Right lobe of liver (tissue), 6 donors: ENCODE measurements around the gene DGKZ. TPM values are rescaled to one million over a fixed set of nuclear protein-coding genes. Genes with fewer than 3 reads are reported as not detected.

Experiments used
- ATAC-seq, 4 donors: fragments of 200-7000 bp; cut with Tn5 transposase; one replicate each; pipeline ENCODE4 v1.9.1; 2020; ENCODE audit warnings: mild to moderate bottlenecking in 4 of 4, moderate library complexity in 4 of 4
- DNase-seq, 3 donors: peaks; one replicate each; pipeline ENCODE4 v3.0.0-alpha.2; 2020
- H3K27ac ChIP-seq, 3 donors: fragments of 200-600 bp; one replicate each; pipeline ENCODE4 v1.8.0; 2022
- H3K27me3 ChIP-seq, 2 donors: fragments of 200-600 bp; one replicate each; pipeline ENCODE4 v1.8.0; 2022
- H3K36me3 ChIP-seq, 4 donors: fragments of 200-600 bp; sonication (generic) in 1 of 4; one replicate each; pipeline versions ENCODE4 v1.5.1 to v1.8.0; 2017 to 2022; ENCODE audit warnings: control low read depth in 1 of 4
- H3K4me1 ChIP-seq, 4 donors: fragments of 200-600 bp; sonication (generic) in 1 of 4; one replicate each; pipeline versions ENCODE4 v1.5.1 to v1.8.0; 2017 to 2022; ENCODE audit warnings: control low read depth in 1 of 4
- H3K4me3 ChIP-seq, 3 donors: fragments of 200-600 bp; one replicate each; pipeline ENCODE4 v1.8.0; 2022
- H3K9me3 ChIP-seq, 4 donors: fragments of 200-600 bp; sonication (generic) in 1 of 4; one replicate each; pipeline versions ENCODE4 v1.5.1 to v1.8.0; 2017 to 2022; ENCODE audit warnings: control low read depth in 1 of 4
- CTCF ChIP-seq, 4 donors: fragments of 200-600 bp in 3 of 4; fragments of 450-650 bp in 1 of 4; IDR thresholded peaks; one replicate each; pipeline versions ENCODE4 v1.5.1 to v1.8.0; 2016 to 2022; ENCODE audit warnings: antibody characterized with exemption in 4 of 4, mild to moderate bottlenecking in 2 of 4
- POLR2A ChIP-seq: fragments of 450-650 bp; IDR thresholded peaks from one replicate; pipeline ENCODE4 v1.6.1; 2017; ENCODE audit warnings: antibody characterized with exemption, mild to moderate bottlenecking
- WGBS: methylation state at CpG from one replicate; pipeline ENCODE4 v1.1.6; 2018; ENCODE audit warnings: low coverage, low lambda C conversion rate; ENCODE audit not compliant: insufficient coverage; ENCODE audit errors: missing lambda C conversion rate; 5-methylcytosine and 5-hydroxymethylcytosine counted together
- intact Hi-C, 2 donors: fragments of 100-400 bp; cut with DNase I; formaldehyde crosslinking; loops; one replicate each; pipeline versions ENCODE4 v1.11.2 to v1.14.1; 2022
- total RNA-seq, 6 experiments: library from RNA; depleted of rRNA in 2 of 6; stranded (reverse); fragments of >200 nt in 2 of 6; fragmentation: NEBNext Ultra II Directional in 3 of 6; extraction: Animal tissue kit (Norgen Biotek cat#: 25700) in 3 of 6; gene quantifications; one replicate each; pipeline versions ENCODE4 v1.1.0 to v1.2.4, GENCODE V29; 2016 to 2023
- donor health status: DM: no; HTN: yes; CAD: no.
- donor health status: DM: no; HTN: no; CAD: no.
- donor health status: DM: no; HTN: no; CAD: no.
- donor health status: DM: no; HTN: yes; CAD: no.
- donor health status: DM: no; HTN: yes; CAD: no.

The DGKZ gene
- total RNA-seq, 6 experiments from 2014 or later, result 10.7 to 57.9 (median 16.0) TPM

DNA sequence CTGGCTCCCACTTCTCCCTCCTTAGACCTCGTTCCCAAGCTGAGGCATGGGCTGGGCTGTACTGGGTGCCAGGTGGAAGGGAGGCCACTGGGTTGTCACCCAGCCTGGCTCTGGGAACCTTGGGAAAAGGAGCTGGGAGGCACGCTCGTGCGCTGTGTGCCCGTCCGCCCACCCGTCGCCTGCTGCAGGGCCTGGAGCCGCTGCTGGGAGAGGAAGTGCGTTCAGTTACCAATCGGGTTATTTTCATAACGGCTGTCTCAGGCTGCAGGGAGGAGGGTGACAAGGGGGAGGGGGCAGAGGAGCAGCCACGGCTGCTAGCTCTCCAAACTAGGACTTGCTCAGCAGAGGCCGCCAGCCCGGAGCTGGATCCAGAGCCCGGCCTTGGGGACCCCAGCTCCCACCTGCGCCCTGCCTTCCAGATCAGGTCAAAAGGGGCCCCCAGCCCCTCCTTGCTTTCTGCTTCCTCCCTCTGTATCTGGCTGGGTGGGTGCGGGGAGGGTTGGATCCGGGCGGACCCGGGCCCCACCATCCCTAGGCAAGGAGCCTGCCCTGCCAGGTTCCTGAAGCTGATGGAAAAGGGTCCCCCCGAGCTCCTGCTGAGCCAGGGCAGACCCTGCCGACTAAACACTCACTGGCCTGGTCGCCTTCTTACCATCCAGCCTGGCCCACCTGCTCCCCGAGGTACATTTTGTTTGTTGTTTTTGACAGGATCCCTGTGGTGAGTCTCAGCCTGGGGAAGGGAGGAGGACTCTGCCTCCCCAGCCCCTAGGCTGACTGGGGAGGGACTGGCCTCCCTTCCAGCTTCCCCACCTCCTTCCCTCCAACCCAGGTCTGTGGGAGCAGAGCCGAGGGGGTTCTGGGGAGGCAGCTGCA is 14.3 kb downstream of the DGKZ start:
- no peaks in the 10 kb centered on the region for H3K36me3 ChIP-seq
- H3K27me3 ChIP-seq, result no peaks in the 10 kb centered on the region
- TF ChIP-seq POLR2A (no peak), CTCF (IDR thresholded peaks at IDR 0.05) (no peak)
- H3K27ac ChIP-seq, result peak overlapping the region; percentile 50 to 80 (median 69)
- peak overlapping the region in 1 of 3 donors; percentile 13 for H3K4me3 ChIP-seq
- ATAC-seq, result peak; percentile 61 to 79 (median 68)
- intact Hi-C loops, result no loop called here
- H3K9me3 ChIP-seq, result no peaks in the 10 kb centered on the region
- WGBS, result 51% methylated on average over 2 of the region's 26 CpGs
- H3K4me1 ChIP-seq, result no peaks in the 10 kb centered on the region
- peak in 1 of 3 donors; percentile 61 for DNase-seq

DNA sequence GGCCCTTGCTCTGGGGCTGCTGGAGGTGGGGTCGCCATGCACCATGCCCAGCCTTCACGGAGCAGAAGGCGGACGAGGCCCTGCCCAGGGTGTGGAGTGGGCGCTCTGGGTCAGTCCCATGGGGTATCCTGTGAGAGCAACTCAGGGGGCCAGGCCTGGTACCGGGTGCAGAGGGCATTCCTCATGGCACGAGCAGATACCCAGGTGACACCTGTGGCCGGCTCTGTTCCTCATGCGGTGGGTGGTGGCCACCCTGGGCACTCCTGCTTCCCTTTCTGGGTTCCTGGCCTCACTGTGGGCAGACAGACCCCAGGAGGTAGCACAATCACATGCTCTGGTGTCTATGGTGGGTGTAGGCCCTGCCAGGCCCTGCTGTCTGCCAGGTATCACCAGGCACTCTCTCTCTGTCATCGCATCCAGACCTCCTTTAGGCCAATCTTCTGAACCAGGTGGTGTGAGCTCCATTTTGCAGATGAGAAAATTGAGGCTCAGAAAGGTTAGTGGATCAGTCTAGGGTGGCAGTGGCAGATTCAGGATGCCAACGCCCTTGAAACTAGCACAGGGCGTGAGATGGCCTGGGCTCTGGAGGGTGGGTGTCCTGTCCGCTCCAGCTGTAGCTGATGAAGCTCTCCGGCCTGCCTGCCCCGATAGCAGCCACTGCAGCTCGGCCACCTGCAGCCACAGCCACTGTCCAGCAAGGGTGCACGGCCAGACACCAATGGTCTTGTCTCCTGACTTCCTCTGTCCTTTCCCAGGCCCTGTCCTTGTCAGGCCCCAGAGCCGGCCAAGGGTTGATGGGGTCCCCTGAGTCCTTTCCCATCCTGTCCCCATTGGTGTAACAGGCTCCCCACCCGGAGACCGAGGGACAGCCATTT is 15.1 kb downstream of the DGKZ start:
- ATAC-seq, result no peak
- no peak for DNase-seq
- H3K9me3 ChIP-seq, result no peaks in the 10 kb centered on the region
- peak overlapping the region in 1 of 3 donors; percentile 13 for H3K4me3 ChIP-seq
- no peaks in the 10 kb centered on the region for H3K36me3 ChIP-seq
- intact Hi-C loops, result no loop called here
- H3K27ac ChIP-seq, result peak overlapping the region; percentile 26 to 80 (median 69)
- WGBS, result 92% methylated on average over 2 of the region's 20 CpGs
- H3K27me3 ChIP-seq, result no peaks in the 10 kb centered on the region
- H3K4me1 ChIP-seq, result no peaks in the 10 kb centered on the region
- no peak for TF ChIP-seq POLR2A
- no peak for TF ChIP-seq CTCF (IDR thresholded peaks at IDR 0.05)

GRCh38 chr11:46363031-46363407 is 15.8 kb downstream of the DGKZ start:
- H3K27me3 ChIP-seq, result no peaks in the 10 kb centered on the region
- H3K36me3 ChIP-seq, result peaks cover 0 to 2% (median 0%) of the 10 kb centered on the region in 4 donors
- no peaks in the 10 kb centered on the region for H3K4me1 ChIP-seq
- DNase-seq (peak; percentile 56 to 75 (median 65)), ATAC-seq (peak; percentile 69 to 77 (median 74))
- H3K9me3 ChIP-seq, result no peaks in the 10 kb centered on the region
- H3K4me3 ChIP-seq, result no peak overlapping the region
- no CpG with 5 or more reads among the region's 9 CpGs for WGBS
- TF ChIP-seq POLR2A (no peak), CTCF (IDR thresholded peaks at IDR 0.05) (no peak)
- intact Hi-C loops, result no loop called here
- peak overlapping the region; percentile 26 to 69 (median 65) for H3K27ac ChIP-seq

DNA sequence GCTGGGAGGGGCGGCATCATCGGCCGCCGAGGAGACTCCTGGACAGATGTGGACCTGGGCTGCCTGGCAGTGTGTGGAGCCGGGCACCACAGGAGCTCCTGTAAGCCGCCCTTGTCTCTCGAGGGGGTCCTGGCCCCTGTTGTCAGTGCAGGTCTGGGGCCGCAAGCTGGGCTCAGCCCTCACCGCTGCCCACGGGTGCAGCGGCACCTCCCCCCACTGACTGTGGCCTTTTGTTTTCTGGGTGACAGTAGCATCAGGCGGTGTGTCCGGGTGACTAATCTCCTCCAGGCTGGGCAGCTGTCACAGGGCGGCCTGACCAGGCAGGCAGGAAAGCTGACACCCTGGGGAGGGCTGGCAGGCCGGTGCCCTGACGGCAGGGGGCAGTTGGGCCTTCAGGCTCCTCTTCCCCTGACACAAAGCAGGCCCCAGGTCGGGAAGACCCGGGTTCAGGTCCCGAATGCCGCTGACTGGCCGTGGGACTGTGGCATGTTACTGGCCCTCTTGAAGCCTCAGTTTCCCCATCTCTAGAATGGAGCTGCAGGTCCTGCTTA is 16.3 kb downstream of the DGKZ start:
- Histone ChIP-seq H3K4me3 (no peak overlapping the region), H3K9me3 (no peaks in the 10 kb centered on the region), H3K27ac (peak overlapping the region in 1 of 3 donors; percentile 69), H3K4me1 (no peaks in the 10 kb centered on the region), H3K27me3 (no peaks in the 10 kb centered on the region), H3K36me3 (peaks cover 0 to 4% (median 0%) of the 10 kb centered on the region in 4 donors)
- TF ChIP-seq POLR2A (no peak), CTCF (IDR thresholded peaks at IDR 0.05) (no peak)
- no CpG with 5 or more reads among the region's 21 CpGs for WGBS
- peak; percentile 3 to 29 (median 18) for ATAC-seq
- intact Hi-C loops, result no loop called here
- DNase-seq, result no peak
